Muscle of leg (tissue), 11 donors: ENCODE measurements around the gene MAP4K1. TPM values are rescaled to one million over a fixed set of nuclear protein-coding genes. Genes with fewer than 3 reads are reported as not detected.
A peak's percentile ranks its signal among the peaks of the same experiment; 100 is the strongest.
"Not testable (repeated sequence)": the region's sequence is repeated elsewhere in the genome, so short reads cannot be mapped to it uniquely, and the experiment has no call there.

Experiments
- DNase-seq: peaks from one replicate; pipeline ENCODE4 v3.0.0; 2013
- H3K27ac ChIP-seq: one replicate; pipeline ENCODE4 v1.5.1; 2013; ENCODE audit warnings: mild to moderate bottlenecking, low read length, control low read depth
- H3K27me3 ChIP-seq: one replicate; pipeline ENCODE4 v1.6.1; 2013; ENCODE audit warnings: low read length; ENCODE audit not compliant: control insufficient read depth, insufficient read depth
- H3K36me3 ChIP-seq: one replicate; pipeline ENCODE4 v1.6.1; 2013; ENCODE audit warnings: low read length; ENCODE audit not compliant: control insufficient read depth, insufficient read depth
- H3K4me1 ChIP-seq: one replicate; pipeline ENCODE4 v1.6.1; 2013; ENCODE audit warnings: low read length; ENCODE audit not compliant: control insufficient read depth, insufficient read depth
- H3K4me3 ChIP-seq: one replicate; pipeline ENCODE4 v1.5.1; 2013; ENCODE audit warnings: low read length, control low read depth
- H3K9me3 ChIP-seq: replicated peaks from 2 replicates; pipeline ENCODE4 v1.6.1; 2013; ENCODE audit warnings: low read depth, low read length; ENCODE audit not compliant: control insufficient read depth
- WGBS: methylation state at CpG from one replicate; pipeline ENCODE4 v1.1.5; 2013; ENCODE audit warnings: missing lambda C conversion rate; ENCODE audit not compliant: insufficient coverage; 5-methylcytosine and 5-hydroxymethylcytosine counted together
- polyA plus RNA-seq, 8 donors: library from polyadenylated mRNA; unstranded; fragments of 120-200 nt; gene quantifications; one replicate each; pipeline versions ENCODE4 v1.2.1 to v1.2.3, GENCODE V29; 2013; ENCODE audit warnings: inconsistent platforms in 1 of 8, low replicate concordance in 1 of 8; ENCODE audit not compliant: insufficient read length in 8 of 8, insufficient read depth in 1 of 8
- total RNA-seq: library from RNA; stranded (reverse); fragments of 120-200 nt; gene quantifications from one replicate; pipeline ENCODE4 v1.2.4, GENCODE V29; 2013

Gene MAP4K1
- total and polyA plus RNA-seq, 9 donors = 0.89 to 17.8 (median 6.1) TPM

DNA sequence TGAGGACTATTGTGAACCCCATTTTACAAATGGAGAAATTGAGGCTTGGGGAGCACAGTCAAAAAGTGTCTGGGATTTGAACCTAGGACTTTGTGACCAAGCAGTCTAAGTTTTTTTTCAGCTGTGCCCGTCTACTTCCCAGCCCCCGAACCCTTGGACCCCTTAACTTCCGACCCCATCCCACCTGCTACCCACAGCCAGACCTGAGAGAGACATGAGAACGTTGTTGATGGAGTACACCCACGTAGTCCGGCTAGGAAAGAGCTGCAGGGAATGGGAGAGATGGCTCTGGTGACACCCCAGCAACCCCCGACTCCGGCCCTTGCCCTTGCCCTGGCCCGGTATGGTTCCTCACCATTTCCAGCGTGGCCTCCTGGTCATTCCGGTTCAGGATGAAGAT lies 18.0 kb downstream of the MAP4K1 start:
- Histone ChIP-seq H3K27ac (no peak overlapping the region), H3K9me3 (no peaks in the 10 kb centered on the region), H3K4me1 (peaks cover 6% of the 10 kb centered on the region), H3K36me3 (no peaks in the 10 kb centered on the region), H3K27me3 (peaks cover 4% of the 10 kb centered on the region), H3K4me3 (no peak overlapping the region)
- 87% methylated on average over 8 of the region's 11 CpGs for WGBS
- DNase-seq = no peak

DNA sequence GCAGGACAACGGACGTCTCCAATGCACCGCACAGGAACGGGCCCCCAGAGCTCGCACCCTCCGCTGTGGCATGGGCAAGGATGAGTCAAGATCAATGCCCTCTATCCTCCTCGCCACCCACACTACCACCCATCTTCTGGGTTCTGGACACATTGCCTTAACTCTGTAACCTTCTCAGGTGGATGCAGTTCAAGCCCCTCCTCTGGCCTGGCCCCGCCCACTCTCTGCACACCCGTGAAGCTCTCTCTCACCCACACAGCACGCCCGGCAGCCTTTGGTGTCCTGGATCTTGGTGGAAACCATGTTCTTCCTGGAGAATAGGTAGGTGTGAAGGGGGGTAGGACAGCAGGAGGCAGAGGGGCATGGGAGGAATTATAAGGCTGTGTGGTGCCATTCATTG lies 20.7 kb downstream of the MAP4K1 start:
- H3K4me1 ChIP-seq = peaks cover 6% of the 10 kb centered on the region
- WGBS = 91% methylated on average over 7 of the region's 11 CpGs
- H3K27ac ChIP-seq = no peak overlapping the region
- no peak for DNase-seq
- H3K27me3 ChIP-seq = peaks cover 4% of the 10 kb centered on the region
- H3K9me3 ChIP-seq = no peaks in the 10 kb centered on the region
- no peak overlapping the region for H3K4me3 ChIP-seq
- peaks cover 3% of the 10 kb centered on the region for H3K36me3 ChIP-seq

DNA sequence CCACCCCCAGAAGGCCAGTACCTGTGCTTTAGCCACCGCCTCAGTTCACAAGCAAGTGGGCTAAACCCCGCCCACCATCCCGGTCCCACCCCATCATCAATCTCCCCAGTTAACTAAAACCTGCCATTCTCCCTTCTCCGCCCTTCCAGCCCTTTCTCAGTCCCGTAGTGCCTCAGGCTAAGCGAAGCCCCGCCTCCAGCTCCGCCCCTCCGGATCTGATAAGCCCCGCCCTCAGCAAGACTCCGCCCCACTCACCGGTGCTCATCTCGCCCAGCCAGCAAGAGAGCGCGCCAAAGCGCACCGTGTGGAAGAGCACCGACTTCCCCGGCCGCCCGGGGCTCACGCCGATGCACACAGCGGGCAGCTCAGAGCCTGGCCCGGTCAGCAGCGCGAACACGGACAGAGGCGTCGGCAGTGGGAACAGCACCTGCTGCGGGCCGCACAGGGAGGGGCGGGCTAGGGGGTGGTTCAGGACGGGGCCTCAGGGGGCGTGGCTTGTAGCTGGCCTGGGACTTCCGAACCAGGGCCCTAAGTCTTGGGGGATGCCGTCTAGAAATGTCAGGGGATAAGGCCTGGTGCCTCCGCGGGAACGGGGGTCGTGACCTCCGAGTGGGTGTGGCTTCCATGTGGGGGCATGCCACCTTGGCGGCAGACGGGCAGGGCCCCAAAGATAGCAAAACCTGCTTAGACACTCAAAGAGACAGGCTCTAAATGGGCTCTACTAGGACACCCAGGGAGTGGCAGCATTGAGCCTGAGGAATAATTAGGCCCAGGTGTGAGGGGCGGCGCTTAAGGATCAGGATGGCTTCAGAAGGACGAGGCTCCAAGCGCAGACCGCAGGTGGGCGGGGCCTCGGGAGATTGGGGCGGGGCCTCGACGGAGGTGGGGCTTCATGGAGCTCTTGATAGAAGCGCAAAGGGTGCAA lies 21.4 kb downstream of the MAP4K1 start:
- peaks cover 4% of the 10 kb centered on the region for H3K27me3 ChIP-seq
- DNase-seq = peak; percentile 50
- H3K27ac ChIP-seq = no peak overlapping the region
- H3K36me3 ChIP-seq = peaks cover 7% of the 10 kb centered on the region
- no peak overlapping the region for H3K4me3 ChIP-seq
- WGBS = 3% methylated on average over 53 of the region's 55 CpGs
- H3K9me3 ChIP-seq = no peaks in the 10 kb centered on the region
- peaks cover 6% of the 10 kb centered on the region for H3K4me1 ChIP-seq

DNA sequence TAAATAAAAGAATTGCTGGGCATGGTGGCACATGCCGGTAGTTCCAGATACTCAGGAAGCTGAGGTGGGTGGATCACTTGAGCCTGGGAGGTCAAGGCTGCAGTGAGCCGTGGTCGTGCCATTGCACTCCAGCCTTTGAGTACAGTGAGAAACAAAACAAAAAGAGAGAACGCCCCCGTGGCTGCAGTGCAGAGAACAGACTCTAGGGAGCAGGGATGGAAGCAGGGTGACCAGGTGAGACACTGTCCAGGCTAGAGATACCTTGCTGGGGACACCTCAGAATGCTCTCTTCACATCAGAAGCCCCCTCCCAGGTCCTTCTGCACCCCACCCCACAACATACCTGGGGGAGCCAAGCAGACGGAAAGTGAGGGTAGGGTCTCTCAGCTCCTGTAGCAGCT lies 24.8 kb downstream of the MAP4K1 start:
- WGBS = 59% methylated on average over 5 of the region's 6 CpGs
- no peak for DNase-seq
- Histone ChIP-seq H3K9me3 (no peaks in the 10 kb centered on the region), H3K27me3 (peaks cover 4% of the 10 kb centered on the region), H3K36me3 (peaks cover 16% of the 10 kb centered on the region), H3K27ac (no peak overlapping the region), H3K4me1 (peaks cover 6% of the 10 kb centered on the region), H3K4me3 (no peak overlapping the region)

DNA sequence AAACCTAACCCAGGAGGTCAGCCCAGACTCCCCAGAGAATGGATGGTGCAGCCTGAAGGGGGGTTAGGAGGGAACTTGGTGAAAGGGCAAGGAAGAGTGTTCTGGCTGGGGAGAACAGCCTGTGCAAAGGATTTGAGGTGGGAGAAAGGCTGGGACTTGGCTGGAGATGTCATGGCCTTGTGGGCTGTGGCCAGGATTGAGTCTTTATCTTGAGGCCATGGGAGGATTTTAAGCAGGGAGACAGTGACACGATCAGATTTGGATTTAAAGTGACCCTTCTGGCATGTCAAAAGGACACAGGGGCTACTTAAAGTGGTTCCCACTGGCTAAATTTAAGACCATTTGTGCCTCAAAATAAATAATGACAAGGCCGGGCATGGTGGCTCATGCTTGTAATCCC lies 29.7 kb downstream of the MAP4K1 start:
- Histone ChIP-seq H3K4me3 (no peak overlapping the region), H3K27ac (no peak overlapping the region), H3K4me1 (no peaks in the 10 kb centered on the region), H3K9me3 (no peaks in the 10 kb centered on the region), H3K36me3 (peaks cover 51% of the 10 kb centered on the region), H3K27me3 (no peaks in the 10 kb centered on the region)
- DNase-seq = no peak
- 85% methylated on average over 2 of the region's 2 CpGs for WGBS

DNA sequence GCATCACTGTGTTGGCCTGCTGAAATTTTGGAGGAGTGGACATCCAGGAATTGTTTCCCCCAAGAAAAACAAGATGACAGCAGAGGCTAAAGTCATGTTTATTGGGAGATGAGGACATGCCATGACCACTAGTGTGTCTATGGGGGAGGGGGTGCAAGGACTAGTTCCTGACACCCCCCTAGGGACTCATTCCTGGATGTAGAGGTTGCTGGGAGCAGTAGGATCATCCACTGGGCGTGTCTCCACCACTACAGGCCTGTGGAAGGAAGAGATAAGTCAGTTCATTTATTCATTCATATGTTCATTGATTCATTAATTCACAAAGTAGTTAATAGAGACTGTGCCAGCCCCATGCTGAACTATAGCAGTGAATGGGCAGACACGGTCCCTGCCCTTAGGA lies 30.2 kb downstream of the MAP4K1 start:
- DNase-seq = no peak
- Histone ChIP-seq H3K9me3 (no peaks in the 10 kb centered on the region), H3K27me3 (no peaks in the 10 kb centered on the region), H3K4me1 (no peaks in the 10 kb centered on the region), H3K4me3 (no peak overlapping the region), H3K36me3 (peaks cover 54% of the 10 kb centered on the region), H3K27ac (no peak overlapping the region)
- 100% methylated on average over 1 of the region's 2 CpGs for WGBS

DNA sequence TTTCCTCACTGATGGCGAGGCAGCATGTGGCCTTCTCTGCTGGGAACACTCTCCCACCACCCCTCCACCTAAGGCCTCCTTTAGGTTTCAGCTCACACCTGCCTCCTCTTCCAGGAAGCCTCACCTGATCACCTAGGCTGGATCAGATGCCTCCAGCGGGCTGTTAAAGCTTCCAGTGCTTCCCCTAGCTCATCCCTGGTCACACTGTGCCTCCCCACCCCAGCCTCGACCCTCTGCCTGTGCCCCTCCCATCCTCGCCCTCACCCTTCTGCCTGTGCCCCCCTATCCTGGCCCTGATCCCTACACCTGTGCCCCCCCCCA lies 33.8 kb downstream of the MAP4K1 start:
- Histone ChIP-seq H3K9me3 (no peaks in the 10 kb centered on the region), H3K36me3 (peaks cover 66% of the 10 kb centered on the region), H3K4me3 (no peak overlapping the region), H3K27me3 (no peaks in the 10 kb centered on the region), H3K27ac (no peak overlapping the region), H3K4me1 (no peaks in the 10 kb centered on the region)
- DNase-seq = no peak
- WGBS = 82% methylated on average over 4 of the region's 4 CpGs

DNA sequence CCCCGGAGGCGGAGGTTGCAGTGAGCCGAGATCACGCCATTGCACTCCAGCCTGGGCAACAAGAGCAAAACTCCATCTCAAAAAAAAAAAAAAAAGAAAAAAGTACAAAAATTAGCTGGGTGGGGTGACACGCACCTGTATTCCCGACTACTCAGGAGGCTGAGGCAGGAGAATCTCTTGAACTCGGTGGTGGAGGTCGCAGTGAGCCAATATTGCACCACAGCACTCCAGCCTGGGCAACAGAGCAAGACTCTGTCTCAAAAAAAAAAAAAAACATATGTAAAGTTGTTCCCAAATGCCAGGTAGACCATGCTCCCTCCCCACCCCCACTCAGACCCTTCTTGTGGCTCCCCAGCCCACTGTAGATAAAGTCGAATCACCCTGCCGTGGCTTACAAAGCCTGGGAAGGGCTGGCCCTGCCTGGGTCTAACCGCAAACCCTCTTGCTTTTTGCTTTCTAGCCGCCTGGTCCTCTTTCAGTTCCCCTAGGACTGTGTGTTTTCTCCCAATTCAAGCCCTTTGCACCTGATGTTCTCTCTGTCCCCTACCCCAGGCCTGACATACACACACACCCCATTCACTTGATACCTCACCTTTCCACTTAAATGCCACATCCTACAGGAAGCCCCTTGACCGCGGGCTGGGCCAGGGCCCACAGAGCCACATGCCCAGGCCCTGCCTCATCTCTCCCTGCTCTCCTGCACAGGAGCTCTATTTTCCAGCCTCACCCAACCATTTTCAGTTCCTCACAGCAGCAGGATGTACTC lies 34.4 kb downstream of the MAP4K1 start:
- H3K4me1 ChIP-seq = no peaks in the 10 kb centered on the region
- H3K27me3 ChIP-seq = no peaks in the 10 kb centered on the region
- H3K27ac ChIP-seq = no peak overlapping the region
- H3K4me3 ChIP-seq = no peak overlapping the region
- WGBS = 81% methylated on average over 10 of the region's 14 CpGs
- peaks cover 71% of the 10 kb centered on the region for H3K36me3 ChIP-seq
- DNase-seq = no peak
- H3K9me3 ChIP-seq = no peaks in the 10 kb centered on the region

DNA sequence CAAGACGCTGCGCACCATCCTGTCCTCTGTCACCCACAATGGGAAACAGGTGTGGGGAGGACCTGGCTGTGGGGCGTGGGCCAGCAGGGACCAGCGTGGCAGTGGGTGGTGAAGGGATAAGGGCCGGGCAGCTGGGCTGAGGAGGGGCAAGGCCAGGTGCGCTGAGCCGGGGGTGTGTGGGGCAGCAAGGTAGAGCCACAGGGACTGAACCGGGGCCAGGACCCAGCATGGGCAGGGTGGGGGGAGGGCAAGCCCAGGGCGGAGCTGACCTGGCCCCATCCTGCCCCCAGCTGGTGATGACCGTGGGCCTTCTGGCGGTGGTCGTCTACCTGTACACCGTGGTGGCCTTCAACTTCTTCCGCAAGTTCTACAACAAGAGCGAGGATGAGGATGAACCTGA lies 37.7 kb downstream of the MAP4K1 start:
- H3K36me3 ChIP-seq = peaks cover 65% of the 10 kb centered on the region
- 96% methylated on average over 8 of the region's 15 CpGs for WGBS

DNA sequence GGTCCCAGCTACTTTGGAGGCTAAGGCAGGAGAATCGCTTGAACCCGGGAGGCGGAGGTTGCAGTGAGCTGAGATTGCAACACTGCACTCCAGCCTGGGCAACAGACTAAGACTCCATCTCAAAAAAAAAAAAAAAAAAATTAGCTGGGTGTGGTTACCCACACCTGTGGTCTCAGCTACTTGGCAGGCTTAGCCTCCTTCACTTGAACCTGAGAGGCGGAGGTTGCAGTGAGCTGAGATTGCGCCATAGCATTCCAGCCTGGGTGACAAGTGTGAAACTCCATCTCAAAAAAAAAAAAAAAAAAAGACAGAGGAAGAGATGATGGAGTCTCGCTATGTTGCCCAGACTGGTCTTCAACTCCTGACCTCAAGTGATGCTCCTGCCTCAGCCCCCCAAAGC lies 38.4 kb downstream of the MAP4K1 start:
- not testable (repeated sequence) for H3K4me1 ChIP-seq, H3K9me3 ChIP-seq, H3K4me3 ChIP-seq, DNase-seq, H3K27me3 ChIP-seq, H3K27ac ChIP-seq
- peaks cover 66% of the 10 kb centered on the region for H3K36me3 ChIP-seq
- no CpG with 5 or more reads among the region's 6 CpGs for WGBS

More for the DNA sequence above, 37.7 kb downstream of the MAP4K1 start:
- no peaks in the 10 kb centered on the region for H3K27me3 ChIP-seq
- no peak for DNase-seq
- no peaks in the 10 kb centered on the region for H3K9me3 ChIP-seq
- no peaks in the 10 kb centered on the region for H3K4me1 ChIP-seq
- H3K27ac ChIP-seq = no peak overlapping the region
- H3K4me3 ChIP-seq = no peak overlapping the region
